GM18858 (cell line): Measurements from ENCODE around the gene HBS1L.

ENCODE experiments used
- ATAC-seq: cut with Tn5 transposase; IDR thresholded peaks from one replicate; pipeline ENCODE4 v1.9.1; 2021; ENCODE audit not compliant: unreplicated experiment

Gene HBS1L

DNA sequence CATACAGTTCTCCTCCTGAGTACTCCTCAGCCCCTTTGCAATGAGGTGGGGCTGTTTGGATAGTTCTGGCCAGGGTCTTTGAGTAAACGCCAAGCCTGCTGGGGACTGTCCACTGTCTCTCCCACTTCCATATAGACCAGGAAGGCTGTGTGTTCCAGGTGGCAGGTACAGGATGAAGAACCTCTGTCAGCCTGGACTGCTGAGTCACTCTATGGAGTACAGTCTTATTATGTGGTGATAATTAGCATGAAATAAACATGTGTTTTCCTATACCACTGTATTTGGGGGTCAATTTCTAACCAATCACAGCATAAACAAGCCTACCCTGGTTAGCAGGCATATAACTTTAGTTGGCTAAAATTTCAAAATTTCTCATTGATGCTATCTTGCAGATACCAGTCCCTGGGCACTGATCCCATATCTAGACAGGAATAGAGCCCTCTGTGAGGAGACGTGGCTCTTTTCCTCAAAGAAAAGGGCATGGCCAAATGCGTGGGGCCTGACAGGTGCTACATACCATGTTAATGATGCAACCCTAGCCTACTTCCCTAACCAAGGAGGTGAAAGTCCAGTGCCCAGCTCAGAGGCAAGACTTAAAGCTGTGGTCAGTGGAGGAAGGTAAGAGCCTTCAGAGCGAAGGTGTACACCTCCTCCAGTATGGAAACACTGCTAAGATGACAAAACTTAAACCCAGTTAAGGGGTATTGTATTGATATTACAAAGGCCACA lies 100.2 kb downstream of the HBS1L start:
- no peak for ATAC-seq

DNA sequence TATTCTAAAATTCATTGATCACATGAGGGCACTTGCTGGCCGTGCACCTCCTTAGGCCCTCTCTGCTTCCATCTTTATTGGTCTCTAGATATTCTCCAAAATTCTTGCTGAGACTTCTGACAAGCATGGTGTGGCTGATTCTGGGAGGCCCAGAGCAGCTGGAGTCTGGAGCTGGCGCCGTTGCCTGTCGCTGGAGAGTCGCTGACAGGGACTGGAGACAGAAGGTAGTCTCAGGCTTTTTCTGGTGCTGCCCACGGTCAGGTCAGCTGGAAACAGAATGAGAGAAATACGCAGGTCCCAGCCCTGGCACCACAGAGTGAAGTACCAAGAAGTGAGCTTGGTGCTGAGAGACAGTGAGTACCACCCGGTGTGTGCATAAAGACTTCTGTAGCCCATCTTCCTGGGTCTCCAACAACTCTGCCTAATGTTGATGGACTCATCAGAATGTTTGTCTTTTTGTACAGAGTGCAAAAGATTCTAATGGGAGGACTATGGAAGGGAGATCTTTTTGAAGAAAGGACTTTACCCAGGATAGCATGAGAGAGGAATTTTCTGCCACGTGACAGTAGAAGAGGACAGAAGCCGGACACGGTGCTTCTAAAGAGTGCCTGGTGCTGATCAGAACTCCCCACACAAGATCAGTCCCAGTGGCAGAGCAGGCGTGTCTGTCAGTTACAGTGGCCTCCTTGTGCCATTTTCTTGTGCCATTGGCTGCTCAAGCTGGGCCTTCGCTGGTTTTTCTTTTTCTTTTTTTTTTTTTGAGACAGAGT lies 102.9 kb downstream of the HBS1L start:
- ATAC-seq: no peak

DNA sequence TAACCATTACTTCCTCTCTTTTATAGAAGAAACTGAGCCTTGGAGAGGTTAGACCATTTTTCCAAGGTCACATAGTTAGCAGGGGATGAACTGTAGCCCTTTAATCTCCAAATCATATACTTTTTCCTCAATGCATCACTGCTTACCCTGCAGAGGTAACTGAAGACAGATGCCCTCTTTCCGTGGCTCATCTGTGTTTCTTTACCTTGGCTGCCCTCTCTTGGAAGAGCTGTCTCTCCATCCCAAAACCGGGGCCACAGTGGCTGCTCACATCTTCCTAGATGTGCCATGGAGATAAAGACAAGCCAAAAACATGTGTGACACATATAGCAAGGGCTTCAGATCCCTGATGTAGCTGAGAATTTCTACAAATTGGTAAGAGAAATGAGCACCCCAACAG lies 104.1 kb downstream of the HBS1L start:
- ATAC-seq: no peak

DNA sequence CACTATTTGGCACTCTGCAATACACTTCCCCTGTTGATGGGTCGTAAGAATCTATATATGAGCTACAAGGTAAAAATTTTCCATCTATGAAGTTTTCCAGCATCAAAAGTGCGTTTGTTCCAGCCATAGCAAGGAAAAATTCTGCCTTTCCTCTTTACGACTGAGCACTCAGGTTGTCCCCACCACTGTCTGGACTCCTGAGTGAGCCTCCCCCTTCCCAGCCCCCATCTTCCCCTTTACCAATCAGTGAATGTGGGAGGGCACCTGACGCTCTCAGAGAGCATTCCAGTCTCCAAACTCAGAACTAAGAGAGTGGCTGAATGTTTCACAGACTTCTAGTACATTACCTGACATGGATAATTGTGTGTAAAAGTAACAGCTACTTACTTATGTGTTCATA lies 104.7 kb downstream of the HBS1L start, which contains the start of gene ALDH8A1:
Gene ALDH8A1 (minus strand): TSS at position 175 of the 400 bp plus-strand sequence. CDS start 48 bp downstream, at position 127.
- no peak for ATAC-seq

- ATAC-seq: no peak
Measured at GRCh38 chr6:134948691-134949090, 105.9 kb downstream of the HBS1L start.

DNA sequence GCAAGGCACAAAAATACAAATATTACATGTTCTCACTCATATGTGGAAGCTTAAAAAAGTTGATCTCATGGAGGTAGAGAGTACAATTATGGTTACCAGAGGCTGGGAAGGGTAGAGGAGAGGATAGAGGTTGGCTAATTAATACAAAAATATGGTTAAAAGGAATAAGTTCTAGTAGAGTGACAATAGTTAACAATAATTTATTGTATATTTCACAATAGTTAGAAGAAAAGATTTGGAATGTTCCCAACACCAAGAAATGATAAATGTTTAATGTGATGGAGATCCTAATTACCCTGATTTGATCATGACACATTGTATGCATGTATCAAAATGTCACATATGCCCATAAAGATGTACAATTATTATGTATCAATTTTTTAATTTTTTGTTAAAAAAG lies 106.5 kb downstream of the HBS1L start:
- no peak for ATAC-seq

- no peak for ATAC-seq
Measured at GRCh38 chr6:134945045-134945444, 109.6 kb downstream of the HBS1L start.

DNA sequence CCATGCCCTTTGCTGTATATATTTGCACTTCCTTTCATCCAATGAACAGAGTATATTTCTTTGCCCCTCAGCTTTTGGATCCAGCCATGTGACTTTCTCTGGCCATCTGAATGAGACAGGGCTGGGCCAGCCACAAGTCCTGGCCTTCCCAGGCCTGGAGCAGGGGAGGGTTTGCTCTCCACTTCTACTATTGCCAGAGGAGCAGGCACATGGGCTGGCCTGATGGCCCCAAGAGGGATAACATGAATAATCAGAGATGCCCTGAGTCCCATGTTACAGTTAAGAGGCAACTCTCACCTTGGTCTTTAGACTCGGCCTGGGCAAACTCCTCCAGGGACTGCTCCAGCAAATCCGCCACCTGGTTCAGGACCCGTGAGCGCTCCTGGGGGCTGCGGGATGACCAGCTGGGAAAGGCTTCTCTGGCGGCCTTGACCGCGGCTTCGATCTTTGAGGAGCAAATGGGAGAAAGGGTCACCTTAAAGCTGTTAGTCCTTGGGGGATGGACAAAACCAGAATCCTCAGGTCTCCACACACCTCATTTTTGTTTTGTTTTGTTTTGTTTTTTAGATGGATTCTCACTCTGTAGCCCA lies 111.0 kb downstream of the HBS1L start:
- ATAC-seq: no peak

DNA sequence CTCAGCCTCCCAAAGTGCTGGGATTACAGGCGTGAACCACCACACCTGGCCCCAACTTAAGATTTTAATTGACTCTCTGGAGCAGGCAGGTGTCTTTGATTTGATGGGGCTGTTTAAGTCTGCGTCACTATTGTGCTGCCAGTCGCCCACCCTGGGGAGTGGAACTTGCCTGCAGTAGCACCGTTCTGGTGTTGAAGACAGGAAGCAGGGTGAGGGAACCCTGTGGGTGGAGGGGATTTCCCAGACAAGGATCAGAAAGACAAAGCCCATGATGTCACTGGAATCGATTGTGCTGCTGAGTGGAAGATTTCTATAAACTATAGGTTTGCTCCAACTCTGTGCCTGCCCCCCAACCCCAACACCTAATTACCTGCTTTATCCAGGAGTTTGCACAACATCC lies 115.7 kb downstream of the HBS1L start:
- peak; percentile 65 for ATAC-seq

- no peak for ATAC-seq
Measured at GRCh38 chr6:134937426-134937825, 117.2 kb downstream of the HBS1L start.

DNA sequence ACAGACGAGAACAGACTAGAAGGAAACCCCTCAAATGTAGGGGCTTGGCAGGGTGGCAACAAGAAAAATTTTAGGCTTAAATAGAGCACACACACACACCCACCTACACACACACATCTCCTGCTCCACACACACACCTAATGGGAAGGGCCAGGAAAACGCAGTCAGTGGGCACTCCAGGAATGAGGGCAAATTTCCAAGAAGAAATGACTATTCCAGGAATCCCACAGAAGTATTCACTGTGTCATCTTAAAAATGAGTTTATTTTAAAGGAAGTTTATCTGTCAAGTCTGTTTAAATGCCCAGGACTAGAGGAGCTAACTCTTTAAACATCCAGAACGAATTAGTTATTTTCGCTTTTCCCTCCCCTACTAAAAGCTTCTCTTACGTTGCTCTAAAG lies 117.7 kb downstream of the HBS1L start:
- ATAC-seq: no peak

DNA sequence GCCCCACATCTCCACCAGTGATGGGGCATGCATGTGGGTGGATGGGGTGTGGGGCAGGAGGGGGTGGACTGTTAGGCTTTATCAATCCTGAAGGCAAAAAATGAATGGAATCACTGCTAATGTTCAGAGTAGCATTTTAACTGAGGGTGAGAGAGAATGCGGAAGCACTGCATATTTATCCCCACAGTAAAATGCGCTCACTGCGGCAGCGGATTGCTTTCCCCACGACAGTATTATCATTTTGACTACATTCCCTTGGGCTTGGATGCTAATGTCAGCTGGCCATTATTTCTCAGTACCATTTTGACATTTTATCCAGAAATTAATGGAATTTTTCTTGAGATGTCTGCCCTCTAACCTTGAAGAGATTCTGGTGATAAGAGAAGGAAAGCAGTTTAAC lies 118.1 kb downstream of the HBS1L start:
- no peak for ATAC-seq

- no peak for ATAC-seq
Measured at GRCh38 chr6:134934793-134935485, 119.7 kb downstream of the HBS1L start.

DNA sequence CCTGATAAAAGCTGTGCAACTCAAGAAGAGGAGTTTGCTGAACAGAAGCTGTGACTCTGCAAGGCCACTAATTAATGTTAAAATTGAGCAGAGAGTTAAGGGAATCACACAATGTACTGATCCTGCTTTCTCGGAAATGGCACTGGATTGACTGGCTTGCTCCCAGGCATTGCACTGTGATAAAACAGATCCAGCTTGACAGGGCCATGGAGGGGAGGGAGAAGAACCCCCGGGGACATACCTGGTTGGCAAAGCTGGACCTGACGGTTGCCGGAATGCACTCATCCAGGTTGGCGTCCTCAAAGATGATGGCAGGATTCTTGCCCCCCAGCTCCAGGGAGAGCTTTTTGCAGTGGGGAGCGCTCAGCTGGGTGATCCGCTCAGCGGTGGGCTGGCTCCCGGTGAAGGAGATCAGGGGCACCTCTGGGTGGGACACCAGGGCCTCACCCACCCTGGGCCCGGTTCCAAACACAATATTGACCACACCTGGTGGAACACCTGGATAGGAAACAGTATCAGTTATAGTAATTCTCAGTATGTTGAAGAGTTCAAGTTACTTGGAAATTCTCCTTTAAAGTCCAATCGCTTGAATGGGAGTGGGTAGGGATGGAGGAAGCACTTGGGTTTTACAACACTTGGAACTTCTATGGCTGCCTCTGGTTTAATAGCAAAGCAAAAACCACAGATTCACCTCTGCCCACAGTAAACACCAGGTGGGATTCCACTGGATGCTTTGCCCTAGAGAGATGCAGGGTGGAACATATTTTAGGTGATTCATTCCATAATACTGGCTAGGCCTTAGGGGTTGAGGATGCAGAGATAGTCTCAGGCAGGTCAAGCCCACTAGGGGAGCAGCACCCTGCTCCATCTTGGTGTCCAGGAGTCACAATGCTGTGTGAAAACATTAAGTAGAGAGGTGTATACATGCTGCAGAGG lies 121.8 kb downstream of the HBS1L start:
- ATAC-seq: no peak

- no peak for ATAC-seq
Measured at GRCh38 chr6:134932098-134932497, 122.5 kb downstream of the HBS1L start.

GRCh38 chr6:134930463-134930862 lies 124.2 kb downstream of the HBS1L start:
- ATAC-seq: no peak

DNA sequence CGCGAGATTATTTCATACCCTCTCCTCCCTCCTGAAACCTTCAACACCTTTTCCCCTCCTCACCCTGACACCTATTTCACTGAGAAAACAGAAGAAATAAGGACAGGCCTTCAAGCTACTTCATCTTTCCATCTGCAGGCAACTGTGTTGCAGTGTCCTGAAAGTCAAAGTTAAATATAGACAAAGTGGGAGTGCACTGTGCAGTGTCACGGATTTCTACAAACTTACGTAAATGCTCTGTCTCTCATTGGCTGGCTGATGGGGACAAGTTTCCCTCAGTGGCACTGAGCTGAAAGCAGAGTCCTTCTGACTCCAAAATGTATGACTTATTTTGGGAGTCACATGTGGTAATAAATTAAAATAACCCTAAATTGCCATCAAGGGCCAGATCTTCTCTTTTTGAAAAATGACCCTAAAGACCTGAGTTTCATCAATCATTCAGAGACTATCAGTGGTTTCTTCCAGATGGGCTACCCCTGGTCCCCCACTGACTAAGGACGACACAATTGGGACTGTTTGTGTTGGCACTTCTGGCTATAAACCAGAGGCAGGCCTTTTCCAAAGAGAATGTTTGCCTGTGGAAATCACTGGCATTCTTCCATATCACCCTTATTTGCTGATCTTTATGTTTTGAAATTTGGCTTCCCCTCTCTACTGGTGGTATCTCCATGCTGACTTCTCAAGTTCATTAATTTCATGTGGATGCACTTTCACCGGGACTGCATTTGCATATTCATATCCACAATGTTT lies 126.3 kb downstream of the HBS1L start:
- ATAC-seq: no peak

GRCh38 chr6:134925800-134926199 lies 128.8 kb downstream of the HBS1L start:
- ATAC-seq: no peak

DNA sequence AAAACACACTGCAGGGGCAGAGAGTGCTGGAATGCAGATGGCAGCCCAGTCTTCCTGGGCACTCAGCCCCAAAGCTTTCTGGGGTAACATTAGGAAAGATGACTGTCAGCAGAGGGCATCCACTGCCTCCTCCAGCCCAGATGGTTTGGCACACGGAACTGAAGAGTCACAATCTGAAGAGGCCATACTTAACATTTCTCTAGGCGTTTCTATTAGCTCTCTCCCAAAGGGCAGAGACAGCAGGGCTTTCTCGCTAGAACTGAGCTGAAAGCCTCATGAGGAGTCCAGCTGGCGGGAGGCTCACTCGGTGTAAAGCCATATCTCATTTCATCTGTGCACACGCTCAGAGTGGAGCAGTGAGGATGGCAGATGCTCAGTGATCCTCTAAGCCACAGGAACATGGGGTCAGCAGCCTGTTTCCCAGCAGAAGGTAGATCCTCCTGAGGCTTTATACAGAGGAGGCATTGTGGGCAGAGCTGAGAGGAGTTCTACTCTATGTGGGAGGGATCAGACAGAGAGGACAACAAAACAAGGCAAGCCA lies 132.8 kb downstream of the HBS1L start:
- ATAC-seq: no peak
